MCF 10A (cell line): Measurements from ENCODE around the gene FOXO4. TPM values are rescaled to one million over a fixed set of nuclear protein-coding genes. Genes with fewer than 3 reads are reported as not detected.

Source experiments
- BruUV-seq: library from RNA; stranded (reverse); fragments of 400-500 nt; replicated peaks from 2 replicates; lab custom pipeline; 2021; lab: Mats Ljungman, UMichigan
- CTCF ChIA-PET: fragments of 300-600 bp; sonication (Branson Sonifier 250); formaldehyde crosslinking; extraction: SDS; loops from one replicate; lab custom pipeline; 2021; ENCODE audit warnings: antibody characterized with exemption, inconsistent platforms; lab: Yijun Ruan, JAX
- POLR2A ChIA-PET: fragments of 300-600, 350-650 bp; sonication (Branson Sonifier 250); formaldehyde crosslinking; extraction: SDS; loops from one replicate; lab custom pipeline; 2020; ENCODE audit warnings: antibody characterized with exemption, inconsistent platforms; lab: Yijun Ruan, JAX
- DNase-seq: peaks from one replicate; pipeline ENCODE4 v3.0.0-alpha.2; 2018; ENCODE audit not compliant: unreplicated experiment
- H3K27ac Mint-ChIP-seq: one replicate; pipeline ENCODE4 v1.8.0; 2022; ENCODE audit warnings: mild to moderate bottlenecking, low read depth, mixed read lengths; ENCODE audit not compliant: unreplicated experiment
- H3K27me3 Mint-ChIP-seq: one replicate; pipeline ENCODE4 v1.8.0; 2022; ENCODE audit warnings: mixed read lengths; ENCODE audit not compliant: insufficient read depth, unreplicated experiment
- H3K36me3 Mint-ChIP-seq: one replicate; pipeline ENCODE4 v1.8.0; 2022; ENCODE audit warnings: mild to moderate bottlenecking, moderate library complexity, mixed read lengths; ENCODE audit not compliant: insufficient read depth, unreplicated experiment
- H3K4me1 Mint-ChIP-seq: one replicate; pipeline ENCODE4 v1.8.0; 2022; ENCODE audit warnings: mixed read lengths; ENCODE audit not compliant: insufficient read depth, unreplicated experiment
- H3K4me3 Mint-ChIP-seq: one replicate; pipeline ENCODE4 v1.8.0; 2022; ENCODE audit warnings: mild to moderate bottlenecking, moderate library complexity, mixed read lengths; ENCODE audit not compliant: unreplicated experiment
- H3K9me3 Mint-ChIP-seq: one replicate; pipeline ENCODE4 v1.8.0; 2022; ENCODE audit warnings: mixed read lengths; ENCODE audit not compliant: unreplicated experiment
- intact Hi-C: fragments of 100-400 bp; cut with micrococcal nuclease; formaldehyde crosslinking; loops from 2 replicates; pipeline ENCODE4 v1.14.1; 2022
- total RNA-seq: library from RNA; stranded (reverse); gene quantifications from 2 replicates; pipeline ENCODE4 v1.2.3, GENCODE V29; 2022
- TF ChIP-seq, protein P1 (sequence below): fragments of 200-600 bp; IDR thresholded peaks from one replicate; pipeline ENCODE4 v1.8.0; 2022; ENCODE audit warnings: antibody characterized with exemption, mild to moderate bottlenecking; ENCODE audit not compliant: unreplicated experiment

Gene FOXO4
- total RNA-seq, 1 experiment from 2014 or later: 6.4 TPM

DNA sequence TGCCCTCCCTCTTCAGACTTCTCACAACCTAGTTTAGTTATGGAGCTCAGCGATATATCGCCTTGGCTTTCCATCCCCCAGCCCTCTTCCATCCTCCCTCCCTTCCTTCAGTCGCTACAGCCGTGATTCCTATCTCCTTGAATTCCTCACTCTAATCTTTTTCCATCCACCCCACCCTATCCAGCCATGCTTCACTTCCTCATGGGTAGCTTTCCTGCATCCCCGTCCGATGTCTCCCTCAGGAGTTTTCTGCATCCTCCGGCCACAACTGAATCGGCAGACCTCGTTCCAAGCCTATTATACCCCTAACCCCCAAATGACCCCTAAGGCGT lies 28.0 kb upstream of the FOXO4 start:
- no peak for DNase-seq
- no peaks in the 10 kb centered on the region for H3K9me3 Mint-ChIP-seq
- CTCF ChIA-PET: interaction anchor here (0.6 to 1.0 kb wide), 3 partner anchors 35 to 111 kb away, joined by 3 to 4 read pairs (median 3); no protein-coding TSS in a partner anchor
- intact Hi-C loops: loop anchor here (1.0 kb wide), 1 partner anchor 62 kb away; no protein-coding TSS in a partner anchor
- peaks cover 12% of the 10 kb centered on the region for H3K4me1 Mint-ChIP-seq
- POLR2A ChIA-PET: interaction anchor here (0.6 to 1.6 kb wide), 10 partner anchors 9 to 1114 kb away, joined by 3 to 13 read pairs (median 3); partner anchors contain the start of genes MED12 and NONO
- BruUV-seq: no TSS peak
- H3K27ac Mint-ChIP-seq: peak overlapping the region; percentile 93
- TF ChIP-seq, protein P1, sequence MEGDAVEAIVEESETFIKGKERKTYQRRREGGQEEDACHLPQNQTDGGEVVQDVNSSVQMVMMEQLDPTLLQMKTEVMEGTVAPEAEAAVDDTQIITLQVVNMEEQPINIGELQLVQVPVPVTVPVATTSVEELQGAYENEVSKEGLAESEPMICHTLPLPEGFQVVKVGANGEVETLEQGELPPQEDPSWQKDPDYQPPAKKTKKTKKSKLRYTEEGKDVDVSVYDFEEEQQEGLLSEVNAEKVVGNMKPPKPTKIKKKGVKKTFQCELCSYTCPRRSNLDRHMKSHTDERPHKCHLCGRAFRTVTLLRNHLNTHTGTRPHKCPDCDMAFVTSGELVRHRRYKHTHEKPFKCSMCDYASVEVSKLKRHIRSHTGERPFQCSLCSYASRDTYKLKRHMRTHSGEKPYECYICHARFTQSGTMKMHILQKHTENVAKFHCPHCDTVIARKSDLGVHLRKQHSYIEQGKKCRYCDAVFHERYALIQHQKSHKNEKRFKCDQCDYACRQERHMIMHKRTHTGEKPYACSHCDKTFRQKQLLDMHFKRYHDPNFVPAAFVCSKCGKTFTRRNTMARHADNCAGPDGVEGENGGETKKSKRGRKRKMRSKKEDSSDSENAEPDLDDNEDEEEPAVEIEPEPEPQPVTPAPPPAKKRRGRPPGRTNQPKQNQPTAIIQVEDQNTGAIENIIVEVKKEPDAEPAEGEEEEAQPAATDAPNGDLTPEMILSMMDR: no peak
- peaks cover 3% of the 10 kb centered on the region for H3K36me3 Mint-ChIP-seq
- peak overlapping the region; percentile 99 for H3K4me3 Mint-ChIP-seq
- peaks cover 32% of the 10 kb centered on the region for H3K27me3 Mint-ChIP-seq

DNA sequence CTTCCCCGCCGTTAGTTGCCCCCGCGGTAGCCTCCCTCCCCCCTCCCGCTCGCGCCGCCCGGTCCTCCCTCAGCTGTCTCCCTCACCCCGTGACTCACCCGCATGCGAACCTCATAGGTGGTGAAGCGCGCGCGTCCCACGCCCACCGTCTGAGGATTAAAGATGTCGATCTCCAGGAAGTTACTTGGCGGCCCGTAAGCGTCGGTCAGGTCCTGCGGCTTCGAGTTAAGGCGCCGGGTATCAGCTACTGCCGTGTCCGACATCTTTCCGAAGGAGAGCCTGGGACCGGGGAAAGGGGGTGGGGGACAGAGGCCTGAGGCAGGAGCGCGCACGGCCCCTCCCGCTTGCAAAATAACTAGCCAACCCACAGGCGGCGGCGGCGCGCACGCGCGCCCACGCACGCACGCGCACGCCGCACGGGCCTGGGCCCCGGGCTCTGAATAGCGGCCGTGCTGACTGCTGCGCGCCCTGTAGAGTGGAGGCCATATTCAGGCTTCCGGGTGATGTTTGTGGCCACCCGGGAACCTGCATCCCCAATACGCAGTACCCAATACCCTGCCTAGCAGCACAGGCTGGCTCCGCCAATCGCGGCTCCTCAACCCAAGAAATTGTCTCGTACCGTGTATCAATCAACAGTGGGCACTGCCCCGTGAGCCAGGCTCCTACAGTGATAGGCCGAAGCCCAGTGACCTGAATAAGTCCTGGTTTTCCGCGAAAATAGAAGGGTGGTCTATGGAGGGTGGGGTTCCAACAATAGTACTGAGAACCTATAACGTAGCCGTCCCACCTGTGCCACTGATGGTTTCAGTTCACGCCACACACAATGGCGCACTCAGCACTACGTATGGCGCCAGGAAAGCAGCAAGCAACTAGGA lies 27.4 kb upstream of the FOXO4 start, which contains the start of gene SNX12:
TSS of gene SNX12 (minus strand) at position 291 of the 875 bp plus-strand sequence. CDS start at position 263, 28 bp downstream.
- intact Hi-C loops: no loop called here
- Mint-ChIP-seq H3K27ac (peak within 1 kb of the TSS; percentile 93), H3K4me1 (peaks cover 18% of the 10 kb centered on the region), H3K27me3 (peaks cover 34% of the 10 kb centered on the region), H3K9me3 (no peaks in the 10 kb centered on the region), H3K4me3 (peak within 1 kb of the TSS; percentile 99), H3K36me3 (no peaks in the 10 kb centered on the region)
- BruUV-seq: no TSS peak
- DNase-seq: peak; percentile 89
- TF ChIP-seq, protein P1: no peak
- POLR2A ChIA-PET: interaction anchor here (0.7 to 1.6 kb wide), 8 partner anchors 9 to 1113 kb away, joined by 3 to 13 read pairs (median 4); partner anchors contain the start of gene MED12
- CTCF ChIA-PET: interaction anchor here (0.6 to 1.0 kb wide), 3 partner anchors 35 to 110 kb away, joined by 3 to 4 read pairs (median 3); no protein-coding TSS in a partner anchor

DNA sequence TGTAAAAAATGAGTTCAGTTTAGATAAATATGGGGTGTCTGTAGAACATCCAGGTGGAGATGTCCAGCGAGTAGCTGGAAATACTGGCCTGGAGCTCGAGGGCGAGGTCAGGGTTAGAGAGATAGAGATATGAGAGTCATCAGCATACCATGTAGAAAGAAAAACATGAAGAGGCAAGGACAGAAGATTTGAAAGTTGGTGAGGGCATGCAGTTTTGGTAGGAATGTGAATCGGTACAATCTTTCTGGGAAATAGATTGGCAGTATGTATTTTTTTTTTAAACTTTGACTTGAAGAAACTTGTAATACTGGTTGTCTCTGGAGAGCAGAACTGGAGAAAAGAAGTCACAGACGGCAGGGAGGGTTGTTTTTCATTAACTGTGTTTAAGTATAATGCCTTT lies 25.1 kb upstream of the FOXO4 start:
- CTCF ChIA-PET: interaction anchor here (1.4 kb wide), 1 partner anchor 58 kb away, joined by 4 read pairs; no protein-coding TSS in a partner anchor
- intact Hi-C loops: no loop called here
- BruUV-seq: no TSS peak
- POLR2A ChIA-PET: no interaction called here
- DNase-seq: no peak
- H3K4me1 Mint-ChIP-seq: peaks cover 22% of the 10 kb centered on the region
- H3K9me3 Mint-ChIP-seq: peaks cover 6% of the 10 kb centered on the region
- TF ChIP-seq, protein P1: no peak
- H3K27me3 Mint-ChIP-seq: peaks cover 46% of the 10 kb centered on the region
- H3K4me3 Mint-ChIP-seq: no peak overlapping the region
- no peaks in the 10 kb centered on the region for H3K36me3 Mint-ChIP-seq
- no peak overlapping the region for H3K27ac Mint-ChIP-seq
